Keratinocyte (primary cell): ENCODE results near the gene DEPDC1B.

Experiments used
- EZH2 ChIP-seq: IDR thresholded peaks from one replicate; pipeline ENCODE4 v1.6.1; 2012; ENCODE audit warnings: inconsistent platforms, mild to moderate bottlenecking, low read length, moderate library complexity
- TF ChIP-seq, protein P1 (sequence below), 3 experiments: IDR thresholded peaks in 1 of 3; conservative IDR thresholded peaks in 1 of 3; optimal IDR thresholded peaks in 1 of 3; 2 replicates in 2 of 3; 3 replicates in 1 of 3; pipeline versions ENCODE3 to v1.5.1; 2011; ENCODE audit warnings: low read length in 3 of 3, mild to moderate bottlenecking in 3 of 3, moderate library complexity in 2 of 3, control low read depth in 1 of 3, inconsistent platforms in 1 of 3; ENCODE audit not compliant: insufficient read depth in 2 of 3; ENCODE audit errors: extremely low read depth in 1 of 3

DNA sequence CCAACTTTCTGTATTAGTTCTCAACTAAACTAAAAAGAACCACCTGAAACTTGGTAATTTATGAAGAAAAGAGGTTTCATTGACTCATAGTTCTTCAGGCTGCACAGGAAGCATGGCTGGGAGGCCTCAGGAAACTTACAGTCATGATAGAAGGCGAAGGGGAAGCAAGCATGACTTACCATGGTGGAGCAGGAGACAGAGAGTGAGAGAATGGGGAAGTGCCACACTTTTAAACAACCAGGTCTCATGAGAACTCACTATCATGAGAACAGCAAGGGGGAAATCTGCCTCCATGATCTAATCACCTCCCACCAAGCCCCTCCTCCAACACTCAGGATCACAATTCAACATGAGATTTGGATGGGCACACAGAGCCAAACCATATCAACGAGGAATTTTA, 123.5 kb downstream of the DEPDC1B start:
- TF ChIP-seq, protein P1, sequence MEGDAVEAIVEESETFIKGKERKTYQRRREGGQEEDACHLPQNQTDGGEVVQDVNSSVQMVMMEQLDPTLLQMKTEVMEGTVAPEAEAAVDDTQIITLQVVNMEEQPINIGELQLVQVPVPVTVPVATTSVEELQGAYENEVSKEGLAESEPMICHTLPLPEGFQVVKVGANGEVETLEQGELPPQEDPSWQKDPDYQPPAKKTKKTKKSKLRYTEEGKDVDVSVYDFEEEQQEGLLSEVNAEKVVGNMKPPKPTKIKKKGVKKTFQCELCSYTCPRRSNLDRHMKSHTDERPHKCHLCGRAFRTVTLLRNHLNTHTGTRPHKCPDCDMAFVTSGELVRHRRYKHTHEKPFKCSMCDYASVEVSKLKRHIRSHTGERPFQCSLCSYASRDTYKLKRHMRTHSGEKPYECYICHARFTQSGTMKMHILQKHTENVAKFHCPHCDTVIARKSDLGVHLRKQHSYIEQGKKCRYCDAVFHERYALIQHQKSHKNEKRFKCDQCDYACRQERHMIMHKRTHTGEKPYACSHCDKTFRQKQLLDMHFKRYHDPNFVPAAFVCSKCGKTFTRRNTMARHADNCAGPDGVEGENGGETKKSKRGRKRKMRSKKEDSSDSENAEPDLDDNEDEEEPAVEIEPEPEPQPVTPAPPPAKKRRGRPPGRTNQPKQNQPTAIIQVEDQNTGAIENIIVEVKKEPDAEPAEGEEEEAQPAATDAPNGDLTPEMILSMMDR (optimal IDR thresholded peaks at IDR 0.05 in 1 of 3, IDR thresholded peaks at IDR 0.05 in 1 of 3, conservative IDR thresholded peaks at IDR 0.05 in 1 of 3; ENCODE audit: extremely low read depth in 1 of 3, insufficient read depth in 2 of 3, low read length in 3 of 3): no peak
- no peak for TF ChIP-seq EZH2
